ENCODE data around the gene AGFG2.

DNA sequence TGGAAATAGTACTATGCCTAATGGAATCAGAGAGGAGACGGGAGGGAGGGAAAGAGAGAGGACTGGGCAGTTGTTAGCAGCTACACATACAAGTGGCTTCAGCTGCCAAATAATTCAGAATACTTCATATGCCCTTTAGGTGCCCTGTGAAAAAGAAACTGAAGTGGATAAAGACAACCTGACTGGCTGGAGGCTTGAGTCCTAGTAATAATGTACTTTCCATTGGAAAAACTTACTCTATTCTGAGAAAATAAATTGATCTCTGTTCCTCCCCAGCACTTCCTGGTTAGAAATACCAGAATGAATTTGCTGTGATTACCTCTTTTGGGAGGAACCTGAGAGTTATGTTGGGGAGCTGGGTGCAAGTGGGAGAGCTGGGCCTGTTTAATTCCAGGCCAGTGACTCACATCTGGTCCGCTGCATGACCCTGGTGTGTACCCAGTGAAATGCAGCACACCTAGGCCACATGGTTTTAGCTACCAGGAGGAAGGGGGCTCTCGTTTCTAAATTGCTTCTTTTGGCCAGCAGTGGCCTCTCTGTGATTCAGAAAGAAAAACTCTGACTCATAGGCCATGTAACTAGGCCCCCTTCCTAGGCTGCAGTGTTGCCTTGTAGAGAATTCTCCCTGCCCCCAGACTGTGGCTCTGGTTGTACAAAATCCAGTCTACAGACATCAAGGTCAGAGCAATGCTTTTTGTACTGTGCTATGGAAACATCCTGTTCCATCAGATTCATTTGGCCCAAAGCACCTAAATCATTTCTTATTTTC, 6.5 kb downstream of the AGFG2 start:
- TF ChIP-seq, protein P1, sequence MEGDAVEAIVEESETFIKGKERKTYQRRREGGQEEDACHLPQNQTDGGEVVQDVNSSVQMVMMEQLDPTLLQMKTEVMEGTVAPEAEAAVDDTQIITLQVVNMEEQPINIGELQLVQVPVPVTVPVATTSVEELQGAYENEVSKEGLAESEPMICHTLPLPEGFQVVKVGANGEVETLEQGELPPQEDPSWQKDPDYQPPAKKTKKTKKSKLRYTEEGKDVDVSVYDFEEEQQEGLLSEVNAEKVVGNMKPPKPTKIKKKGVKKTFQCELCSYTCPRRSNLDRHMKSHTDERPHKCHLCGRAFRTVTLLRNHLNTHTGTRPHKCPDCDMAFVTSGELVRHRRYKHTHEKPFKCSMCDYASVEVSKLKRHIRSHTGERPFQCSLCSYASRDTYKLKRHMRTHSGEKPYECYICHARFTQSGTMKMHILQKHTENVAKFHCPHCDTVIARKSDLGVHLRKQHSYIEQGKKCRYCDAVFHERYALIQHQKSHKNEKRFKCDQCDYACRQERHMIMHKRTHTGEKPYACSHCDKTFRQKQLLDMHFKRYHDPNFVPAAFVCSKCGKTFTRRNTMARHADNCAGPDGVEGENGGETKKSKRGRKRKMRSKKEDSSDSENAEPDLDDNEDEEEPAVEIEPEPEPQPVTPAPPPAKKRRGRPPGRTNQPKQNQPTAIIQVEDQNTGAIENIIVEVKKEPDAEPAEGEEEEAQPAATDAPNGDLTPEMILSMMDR (IDR thresholded peaks at IDR 0.05), result no peak
- TF ChIP-seq, protein P2, sequence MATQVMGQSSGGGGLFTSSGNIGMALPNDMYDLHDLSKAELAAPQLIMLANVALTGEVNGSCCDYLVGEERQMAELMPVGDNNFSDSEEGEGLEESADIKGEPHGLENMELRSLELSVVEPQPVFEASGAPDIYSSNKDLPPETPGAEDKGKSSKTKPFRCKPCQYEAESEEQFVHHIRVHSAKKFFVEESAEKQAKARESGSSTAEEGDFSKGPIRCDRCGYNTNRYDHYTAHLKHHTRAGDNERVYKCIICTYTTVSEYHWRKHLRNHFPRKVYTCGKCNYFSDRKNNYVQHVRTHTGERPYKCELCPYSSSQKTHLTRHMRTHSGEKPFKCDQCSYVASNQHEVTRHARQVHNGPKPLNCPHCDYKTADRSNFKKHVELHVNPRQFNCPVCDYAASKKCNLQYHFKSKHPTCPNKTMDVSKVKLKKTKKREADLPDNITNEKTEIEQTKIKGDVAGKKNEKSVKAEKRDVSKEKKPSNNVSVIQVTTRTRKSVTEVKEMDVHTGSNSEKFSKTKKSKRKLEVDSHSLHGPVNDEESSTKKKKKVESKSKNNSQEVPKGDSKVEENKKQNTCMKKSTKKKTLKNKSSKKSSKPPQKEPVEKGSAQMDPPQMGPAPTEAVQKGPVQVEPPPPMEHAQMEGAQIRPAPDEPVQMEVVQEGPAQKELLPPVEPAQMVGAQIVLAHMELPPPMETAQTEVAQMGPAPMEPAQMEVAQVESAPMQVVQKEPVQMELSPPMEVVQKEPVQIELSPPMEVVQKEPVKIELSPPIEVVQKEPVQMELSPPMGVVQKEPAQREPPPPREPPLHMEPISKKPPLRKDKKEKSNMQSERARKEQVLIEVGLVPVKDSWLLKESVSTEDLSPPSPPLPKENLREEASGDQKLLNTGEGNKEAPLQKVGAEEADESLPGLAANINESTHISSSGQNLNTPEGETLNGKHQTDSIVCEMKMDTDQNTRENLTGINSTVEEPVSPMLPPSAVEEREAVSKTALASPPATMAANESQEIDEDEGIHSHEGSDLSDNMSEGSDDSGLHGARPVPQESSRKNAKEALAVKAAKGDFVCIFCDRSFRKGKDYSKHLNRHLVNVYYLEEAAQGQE (IDR thresholded peaks at IDR 0.05; ENCODE audit: insufficient read depth in 1 of 2, low read depth in 2 of 2, low read length in 1 of 2), result no peak
- TF ChIP-seq POLR2AphosphoS5 (IDR thresholded peaks at IDR 0.05; ENCODE audit: low read depth, low read length) (no peak), TCF7L2 (IDR thresholded peaks at IDR 0.05; ENCODE audit: low read depth, low read length) (no peak), SIN3A (IDR thresholded peaks at IDR 0.05; ENCODE audit: borderline replicate concordance, insufficient read depth, low read depth, low read length) (no peak)

All from Panc1 (cell line).